Non-pigmented ciliary epithelial cell (primary cell): ENCODE results near the gene PSG6.
"Not testable (repeated sequence)": the region's sequence is repeated elsewhere in the genome, so short reads cannot be mapped to it uniquely, and the experiment has no call there.

Experiments used
- DNase-seq: peaks from one replicate; pipeline ENCODE4 v3.0.0-alpha.2; 2010; ENCODE audit warnings: low read depth

PSG6 gene

GRCh38 chr19:42906162-42906561, 11.5 kb downstream of the PSG6 start:
- not testable (repeated sequence) for DNase-seq

GRCh38 chr19:42900561-42900960, 17.1 kb downstream of the PSG6 start:
- not testable (repeated sequence) for DNase-seq

- not testable (repeated sequence) for DNase-seq
Observed at GRCh38 chr19:42899674-42900073, 18.0 kb downstream of the PSG6 start.

- not testable (repeated sequence) for DNase-seq
Observed at GRCh38 chr19:42899110-42899509, 18.6 kb downstream of the PSG6 start.

- not testable (repeated sequence) for DNase-seq
Observed at GRCh38 chr19:42898656-42899055, 19.0 kb downstream of the PSG6 start.

GRCh38 chr19:42897729-42898128, 20.0 kb downstream of the PSG6 start:
- not testable (repeated sequence) for DNase-seq

GRCh38 chr19:42890446-42890845, 27.2 kb downstream of the PSG6 start:
- not testable (repeated sequence) for DNase-seq

- DNase-seq, result not testable (repeated sequence)
Observed at GRCh38 chr19:42887876-42888445, 29.7 kb downstream of the PSG6 start.

GRCh38 chr19:42882730-42883129, 35.0 kb downstream of the PSG6 start:
- not testable (repeated sequence) for DNase-seq

GRCh38 chr19:42882010-42882409, 35.7 kb downstream of the PSG6 start:
- DNase-seq, result not testable (repeated sequence)

- not testable (repeated sequence) for DNase-seq
Observed at GRCh38 chr19:42881279-42881678, 36.4 kb downstream of the PSG6 start.

GRCh38 chr19:42880621-42881020, 37.1 kb downstream of the PSG6 start:
- DNase-seq, result not testable (repeated sequence)

GRCh38 chr19:42879613-42880012, 38.1 kb downstream of the PSG6 start, which contains the start of gene PSG1:
PSG1 (minus strand) TSS chr19:42879713; CDS start chr19:42879581, 132 bp downstream.
- DNase-seq, result no peak

GRCh38 chr19:42876596-42876995, 41.1 kb downstream of the PSG6 start:
- DNase-seq, result peak; percentile 31

GRCh38 chr19:42875881-42876280, 41.8 kb downstream of the PSG6 start:
- DNase-seq, result not testable (repeated sequence)

- peak; percentile 64 for DNase-seq
Observed at GRCh38 chr19:42874901-42875813, 42.5 kb downstream of the PSG6 start.

- not testable (repeated sequence) for DNase-seq
Observed at GRCh38 chr19:42874136-42874535, 43.6 kb downstream of the PSG6 start.

- no peak for DNase-seq
Observed at GRCh38 chr19:42872608-42873007, 45.1 kb downstream of the PSG6 start.

- no peak for DNase-seq
Observed at GRCh38 chr19:42857544-42857867, 60.2 kb downstream of the PSG6 start.

- DNase-seq, result not testable (repeated sequence)
Observed at GRCh38 chr19:42856866-42857543, 60.7 kb downstream of the PSG6 start.

GRCh38 chr19:42854745-42855144, 62.9 kb downstream of the PSG6 start:
- DNase-seq, result not testable (repeated sequence)

GRCh38 chr19:42853231-42853630, 64.5 kb downstream of the PSG6 start:
- not testable (repeated sequence) for DNase-seq

GRCh38 chr19:42852821-42853220, 64.9 kb downstream of the PSG6 start:
- DNase-seq, result not testable (repeated sequence)
